ENCODE measurements around the gene NUDT2.
"Not testable (repeated sequence)": the region's sequence is repeated elsewhere in the genome, so short reads cannot be mapped to it uniquely, and the experiment has no call there.

The NUDT2 gene

DNA sequence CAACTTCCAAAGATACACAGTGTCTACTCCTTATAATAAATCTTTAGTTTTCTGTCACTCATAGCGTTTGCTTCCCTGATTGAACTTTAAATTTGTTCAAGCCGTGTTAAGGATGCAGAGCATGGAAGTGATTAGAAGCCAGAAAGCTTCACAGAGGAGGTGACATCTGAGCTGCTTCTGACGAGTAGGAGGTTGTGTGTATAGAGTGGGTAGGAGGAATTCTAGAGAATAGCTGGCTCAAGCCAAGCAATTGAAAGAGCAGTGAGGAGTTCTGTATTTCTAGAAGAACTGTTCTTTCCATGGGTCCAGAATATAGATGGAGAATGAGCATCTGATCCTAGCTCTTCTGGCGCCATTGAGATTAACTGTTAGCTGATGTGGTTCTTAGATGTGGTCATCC lies 6.0 kb downstream of the NUDT2 start:
- DNase-seq (ENCODE audit: low read depth in 3 of 3), result no peak

GRCh38 chr9:34337403-34337802 lies 8.0 kb downstream of the NUDT2 start:
- DNase-seq (ENCODE audit: low read depth in 3 of 3), result no peak

GRCh38 chr9:34338079-34338478 lies 8.7 kb downstream of the NUDT2 start:
- not testable (repeated sequence) for DNase-seq (ENCODE audit: low read depth in 3 of 3)

DNA sequence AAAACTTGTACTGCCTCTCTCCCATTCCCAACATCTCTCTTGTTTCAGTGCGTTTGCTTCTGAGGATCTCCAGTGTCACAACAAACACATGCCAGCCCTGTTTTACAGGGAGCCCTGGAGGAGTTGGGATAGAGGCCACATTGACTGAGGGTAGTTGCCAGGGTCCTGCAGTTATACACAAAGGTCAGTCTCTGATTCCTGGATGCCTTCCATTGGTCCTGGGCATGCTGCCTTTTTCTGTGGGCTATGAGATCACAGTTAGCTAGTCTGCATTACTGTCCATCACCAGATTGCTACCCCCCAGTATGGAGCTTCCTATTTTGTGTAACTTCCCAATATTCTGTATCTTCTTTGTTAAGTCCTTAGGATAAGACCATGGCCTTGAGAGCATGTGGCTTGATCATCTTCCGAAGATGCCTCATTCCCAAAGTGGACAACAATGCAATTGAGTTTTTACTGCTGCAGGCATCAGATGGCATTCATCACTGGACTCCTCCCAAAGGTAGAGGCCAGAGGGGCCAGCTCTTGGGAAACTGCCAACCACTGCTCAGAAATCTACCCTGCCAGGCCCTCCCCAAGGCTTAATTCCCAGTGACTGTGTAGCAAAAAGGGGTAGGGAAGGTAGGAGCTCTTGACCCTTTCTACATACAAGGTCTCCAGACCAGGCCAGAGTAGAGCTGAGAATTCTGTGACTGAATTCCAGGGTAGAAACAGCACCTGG lies 9.5 kb downstream of the NUDT2 start:
- DNase-seq (ENCODE audit: low read depth in 3 of 3), result no peak

DNA sequence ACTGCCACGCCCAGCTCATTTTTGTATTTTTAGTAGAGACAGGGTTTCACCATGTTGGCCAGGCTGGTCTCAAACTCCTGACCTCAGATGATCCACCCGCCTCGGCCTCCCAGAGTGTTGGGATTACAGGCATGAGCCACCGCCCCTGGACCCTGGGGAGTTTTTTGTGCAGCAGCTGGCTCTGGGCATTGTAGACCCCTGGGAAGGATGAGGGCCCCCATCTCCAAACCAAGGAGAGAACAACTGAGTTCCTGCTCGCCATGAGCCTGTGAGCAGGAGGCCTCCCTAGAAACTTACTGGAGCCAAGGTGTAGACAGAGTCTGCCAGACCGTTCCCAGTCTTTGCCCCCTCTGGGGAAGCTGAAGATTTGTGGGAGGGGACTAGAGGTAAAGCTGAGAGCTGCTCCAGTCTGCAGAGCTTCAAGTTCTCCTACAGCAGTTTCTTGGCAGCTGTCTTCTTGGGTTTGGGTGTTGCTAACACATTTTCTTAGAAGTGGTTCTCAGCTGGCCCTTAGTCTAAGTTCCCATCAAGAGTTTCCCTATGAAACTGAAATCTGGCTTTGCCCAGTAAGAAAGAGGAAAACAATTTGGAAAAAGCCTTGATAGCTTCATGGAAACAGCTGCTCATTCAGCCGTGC lies 12.4 kb downstream of the NUDT2 start:
- no peak for DNase-seq (ENCODE audit: low read depth in 3 of 3)

GRCh38 chr9:34343090-34343489 lies 13.7 kb downstream of the NUDT2 start:
- DNase-seq (ENCODE audit: low read depth in 3 of 3), result no peak

DNA sequence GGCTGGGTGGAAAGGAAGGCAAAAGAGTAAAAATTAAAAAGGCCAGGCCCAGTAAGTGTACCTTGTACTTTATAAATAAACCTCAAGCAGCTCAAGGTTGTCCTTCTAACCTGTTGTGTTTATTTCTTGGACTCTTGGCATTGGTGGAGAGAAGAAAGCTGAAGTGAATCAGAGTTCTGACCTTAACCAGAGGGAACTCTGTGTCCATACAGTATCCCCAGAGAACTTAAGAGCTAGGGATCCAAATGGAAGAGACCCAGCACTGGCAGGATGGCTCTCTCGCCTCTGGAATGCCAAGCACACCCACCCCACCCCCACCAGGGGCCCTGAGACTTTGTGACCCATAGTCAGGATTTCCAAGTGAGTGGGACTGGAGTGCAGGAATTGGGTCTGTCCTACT lies 14.2 kb downstream of the NUDT2 start:
- DNase-seq (ENCODE audit: low read depth in 3 of 3), result no peak

GRCh38 chr9:34346873-34347799 lies 17.8 kb downstream of the NUDT2 start:
- no peak for DNase-seq (ENCODE audit: low read depth in 3 of 3)

GRCh38 chr9:34347800-34348158 lies 18.4 kb downstream of the NUDT2 start:
- no peak for DNase-seq (ENCODE audit: low read depth in 3 of 3)

GRCh38 chr9:34349324-34349723 lies 20.0 kb downstream of the NUDT2 start:
- no peak for DNase-seq (ENCODE audit: low read depth in 3 of 3)

GRCh38 chr9:34352122-34352652 lies 22.8 kb downstream of the NUDT2 start:
- DNase-seq (ENCODE audit: low read depth in 3 of 3), result not testable (repeated sequence)

DNA sequence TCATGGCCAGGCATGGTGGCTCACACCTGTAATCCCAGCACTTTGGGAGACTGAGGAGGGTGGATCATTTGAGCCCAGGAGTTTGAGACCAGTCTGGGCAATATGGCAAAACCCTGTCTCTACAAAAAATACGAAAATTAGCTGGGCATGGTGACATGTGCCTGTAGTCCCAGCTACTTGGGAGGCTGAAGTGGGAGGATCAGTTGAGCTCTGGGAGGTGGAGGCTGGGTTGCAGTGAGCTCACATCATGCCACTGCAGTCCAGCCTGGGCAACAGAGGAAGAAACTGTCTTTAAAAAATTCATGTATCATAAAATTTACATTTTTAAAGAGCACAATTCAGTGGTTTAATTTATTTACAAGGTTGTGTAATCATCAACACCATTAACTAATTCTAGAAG lies 23.6 kb downstream of the NUDT2 start:
- DNase-seq (ENCODE audit: low read depth in 3 of 3), result not testable (repeated sequence)

GRCh38 chr9:34362614-34363214 lies 33.3 kb downstream of the NUDT2 start:
- DNase-seq (ENCODE audit: low read depth in 3 of 3), result no peak

- DNase-seq (ENCODE audit: low read depth in 3 of 3), result no peak
Measured at GRCh38 chr9:34363619-34364351, 34.4 kb downstream of the NUDT2 start.

DNA sequence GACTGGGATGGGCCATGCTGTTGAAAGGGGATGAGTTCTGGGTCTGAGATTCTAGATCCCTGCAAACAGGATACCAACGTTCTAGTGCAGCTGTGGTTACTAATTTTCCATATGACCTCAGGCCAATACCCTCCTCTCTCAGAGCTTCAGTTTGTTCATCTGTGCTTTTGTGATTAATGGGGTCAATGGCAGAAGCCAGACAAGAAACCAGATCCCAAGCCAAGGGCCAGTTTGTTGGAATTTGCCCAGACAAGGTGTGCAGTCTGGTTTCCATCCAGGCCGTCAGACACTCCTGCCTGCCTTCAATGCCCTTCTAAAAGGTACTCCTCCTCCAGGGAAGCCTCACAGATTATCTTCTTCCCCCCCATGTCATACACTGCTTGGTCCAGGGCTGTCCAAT lies 35.9 kb downstream of the NUDT2 start:
- no peak for DNase-seq (ENCODE audit: low read depth in 3 of 3)

- DNase-seq (ENCODE audit: low read depth in 3 of 3), result no peak
Measured at GRCh38 chr9:34366365-34366764, 37.0 kb downstream of the NUDT2 start.

DNA sequence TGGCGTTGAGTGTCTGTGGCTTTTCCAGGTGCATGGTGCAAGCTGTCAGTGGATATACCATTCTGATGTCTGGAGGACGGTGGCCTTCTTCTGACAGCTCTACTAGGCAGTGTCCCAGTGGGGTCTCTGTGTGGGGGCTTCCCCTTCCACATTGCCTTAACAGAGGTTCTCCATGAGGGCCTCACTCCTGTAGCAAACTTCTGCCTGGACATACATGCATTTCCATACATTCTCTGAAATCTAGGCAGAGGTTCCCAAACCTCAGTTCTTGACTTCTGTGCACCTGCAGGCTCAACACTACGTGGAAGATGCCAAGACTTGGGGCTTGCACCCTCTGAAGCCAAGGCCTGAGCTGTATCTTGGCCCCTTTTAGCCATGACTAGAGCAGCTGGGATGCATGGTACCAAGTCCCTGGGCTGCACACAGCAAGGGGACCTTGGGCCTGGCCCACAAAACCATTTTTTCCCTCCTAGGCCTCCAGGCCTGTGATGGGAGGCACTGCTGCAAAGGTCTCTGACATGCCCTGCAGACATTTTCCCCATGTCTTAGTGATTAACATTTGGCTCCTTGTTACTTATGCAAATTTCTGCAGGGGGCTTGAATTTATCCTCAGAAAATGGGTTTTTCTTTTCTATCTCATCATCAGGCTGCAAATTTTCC lies 38.5 kb downstream of the NUDT2 start:
- not testable (repeated sequence) for DNase-seq (ENCODE audit: low read depth in 3 of 3)

DNA sequence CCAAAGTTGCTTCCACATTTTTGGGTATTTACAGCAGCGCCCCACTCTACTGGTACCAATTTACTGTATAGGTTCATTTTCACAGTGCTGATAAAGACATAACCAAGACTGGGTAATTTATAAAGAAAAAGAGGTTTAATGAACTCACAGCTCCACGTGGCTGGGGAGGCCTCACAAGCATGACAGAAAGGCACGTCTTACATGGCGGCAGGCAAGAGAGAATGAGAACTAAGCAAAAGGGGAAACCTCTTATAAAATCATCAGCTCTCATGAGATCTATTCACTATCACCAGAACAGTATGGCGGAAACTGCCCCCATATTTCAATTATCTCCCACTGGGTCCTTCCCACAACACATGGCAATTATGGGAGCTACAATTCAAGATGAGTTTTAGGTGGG lies 39.4 kb downstream of the NUDT2 start:
- DNase-seq (ENCODE audit: low read depth in 3 of 3), result not testable (repeated sequence)

DNA sequence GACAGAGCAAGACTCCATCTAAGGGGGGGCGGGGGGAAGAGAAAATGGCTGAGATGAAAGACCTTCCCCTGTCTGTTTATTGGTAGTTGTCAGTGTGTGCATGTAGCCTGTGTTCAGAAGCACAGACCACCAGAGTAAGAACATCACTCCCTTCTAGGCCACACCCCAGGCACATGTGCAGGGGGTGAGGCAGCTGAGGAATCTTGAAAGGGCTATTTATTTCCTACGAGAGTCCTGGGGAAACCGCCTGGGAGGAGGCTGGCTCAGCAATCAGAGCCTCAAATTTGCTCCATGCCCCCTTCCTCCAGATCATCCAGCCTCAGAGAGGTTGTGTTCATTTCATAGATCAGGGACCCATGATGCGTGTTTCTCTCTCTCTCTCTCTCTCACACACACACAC lies 40.3 kb downstream of the NUDT2 start:
- DNase-seq (ENCODE audit: low read depth in 3 of 3), result no peak

DNA sequence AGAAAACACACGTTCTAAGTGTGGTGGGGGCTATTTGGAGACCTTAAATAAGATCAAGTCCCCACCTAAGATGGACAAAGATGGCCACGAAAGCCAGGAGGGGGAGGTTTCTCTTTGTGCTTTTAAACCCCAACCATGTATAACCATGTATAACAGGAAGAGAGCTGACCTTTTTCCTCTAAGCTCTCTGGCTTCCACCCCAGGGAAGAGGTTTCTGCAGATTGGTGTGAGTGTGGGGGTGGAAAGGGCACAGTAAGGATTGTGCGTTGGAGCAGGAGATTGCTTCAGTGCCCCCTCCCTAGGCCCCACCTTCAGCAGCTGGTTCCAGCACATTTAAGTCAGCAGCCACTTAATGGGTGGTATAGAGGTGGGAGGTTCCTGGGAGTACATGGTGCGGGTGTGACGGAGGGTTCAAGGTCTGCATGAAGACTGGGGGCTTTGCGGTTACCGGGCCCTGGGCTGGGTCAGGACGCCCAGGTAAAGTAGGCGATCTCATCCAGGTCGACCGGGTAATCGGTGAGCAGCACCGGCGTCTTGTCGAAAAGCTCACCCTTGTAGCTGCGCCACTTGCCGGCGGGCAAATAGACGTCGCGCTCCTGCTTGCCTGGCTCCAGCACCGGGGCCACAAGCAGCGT lies 41.1 kb downstream of the NUDT2 start:
- no peak for DNase-seq (ENCODE audit: low read depth in 3 of 3)

Data from stimulated activated CD4-positive, alpha-beta T cell treated with anti-CD3 and anti-CD28 coated beads, TNF-alpha, amount 100 ng/mL, for 48 hours (primary cell).